ENCODE measurements around the gene HSBP1L1.

DNA sequence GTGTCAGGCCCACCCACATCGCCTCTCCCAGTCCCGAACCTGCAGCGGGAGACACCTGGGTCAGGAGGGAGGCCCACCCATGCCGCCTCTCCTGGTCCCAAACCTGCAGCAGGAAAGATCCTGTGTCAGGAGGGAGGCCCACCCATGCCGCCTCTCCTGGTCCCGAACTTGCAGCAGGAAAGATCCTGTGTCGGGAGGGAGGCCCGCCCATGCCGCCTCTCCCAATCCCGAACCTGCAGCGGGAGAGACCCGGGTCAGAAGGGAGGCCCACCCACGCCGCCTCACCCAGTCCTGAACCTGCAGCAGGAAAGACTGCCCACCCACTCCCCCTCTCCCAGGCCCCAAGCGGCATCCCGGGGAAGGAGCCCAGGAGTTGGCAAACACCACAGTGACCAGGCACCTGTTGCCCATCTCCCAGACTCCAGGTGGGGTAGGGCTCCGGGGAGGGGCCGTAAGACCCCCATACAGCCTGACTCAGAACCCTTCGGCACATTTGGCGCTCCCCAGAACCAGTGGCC lies 20.8 kb upstream of the HSBP1L1 start:
- TF ChIP-seq, protein P1, sequence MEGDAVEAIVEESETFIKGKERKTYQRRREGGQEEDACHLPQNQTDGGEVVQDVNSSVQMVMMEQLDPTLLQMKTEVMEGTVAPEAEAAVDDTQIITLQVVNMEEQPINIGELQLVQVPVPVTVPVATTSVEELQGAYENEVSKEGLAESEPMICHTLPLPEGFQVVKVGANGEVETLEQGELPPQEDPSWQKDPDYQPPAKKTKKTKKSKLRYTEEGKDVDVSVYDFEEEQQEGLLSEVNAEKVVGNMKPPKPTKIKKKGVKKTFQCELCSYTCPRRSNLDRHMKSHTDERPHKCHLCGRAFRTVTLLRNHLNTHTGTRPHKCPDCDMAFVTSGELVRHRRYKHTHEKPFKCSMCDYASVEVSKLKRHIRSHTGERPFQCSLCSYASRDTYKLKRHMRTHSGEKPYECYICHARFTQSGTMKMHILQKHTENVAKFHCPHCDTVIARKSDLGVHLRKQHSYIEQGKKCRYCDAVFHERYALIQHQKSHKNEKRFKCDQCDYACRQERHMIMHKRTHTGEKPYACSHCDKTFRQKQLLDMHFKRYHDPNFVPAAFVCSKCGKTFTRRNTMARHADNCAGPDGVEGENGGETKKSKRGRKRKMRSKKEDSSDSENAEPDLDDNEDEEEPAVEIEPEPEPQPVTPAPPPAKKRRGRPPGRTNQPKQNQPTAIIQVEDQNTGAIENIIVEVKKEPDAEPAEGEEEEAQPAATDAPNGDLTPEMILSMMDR (IDR thresholded peaks at IDR 0.05) = no peak
- TF ChIP-seq POLR2A (IDR thresholded peaks at IDR 0.05) = no peak
